HCT116 (cell line): ENCODE results near the gene SLC22A23. TPM values are rescaled to one million over a fixed set of nuclear protein-coding genes. Genes with fewer than 3 reads are reported as not detected.

ENCODE experiments used
- ATAC-seq: fragments of 200-7000 bp; cut with Tn5 transposase; 2 replicates; pipeline ENCODE4 v1.9.1; 2020; ENCODE audit warnings: mild to moderate bottlenecking, moderate library complexity
- BruUV-seq: library from RNA; stranded (reverse); fragments of 400-500 nt; replicated peaks from 2 replicates; lab custom pipeline; 2021; lab: Mats Ljungman, UMichigan
- CTCF ChIA-PET: fragments of 300-600 bp; sonication (Branson Sonifier 250); formaldehyde crosslinking; loops from one replicate; lab custom pipeline; 2021; ENCODE audit warnings: antibody characterized with exemption; lab: Charles Lee
- POLR2A ChIA-PET: fragments of 300-600, 350-600 bp; sonication (Branson Sonifier 250); formaldehyde crosslinking; loops from one replicate; lab custom pipeline; 2021; ENCODE audit warnings: antibody characterized with exemption; lab: Charles Lee
- RAD21 ChIA-PET, 2 experiments: fragments of 300-600 bp; sonication (Branson Sonifier 250); formaldehyde crosslinking; loops; one replicate each; lab custom pipeline; 2023; ENCODE audit warnings: low total read pairs in 2 of 2; ENCODE audit not compliant: uncharacterized antibody in 2 of 2, unreplicated experiment in 2 of 2, low non-redundant PET in 1 of 2; lab: Charles Lee
- DNase-seq: peaks from one replicate; pipeline ENCODE4 v3.0.0-alpha.2; 2010; ENCODE audit warnings: low read depth, low spot score
- H2AFZ ChIP-seq: fragments of 200-600 bp; shearing (Covaris generic), sonication (generic); 2 replicates; pipeline ENCODE4 v1.6.1; 2017; ENCODE audit warnings: low read depth, mixed run types, mixed read lengths, antibody characterized with exemption, low read length; ENCODE audit not compliant: poor library complexity, severe bottlenecking
- H3K27ac ChIP-seq: 2 replicates; pipeline ENCODE4 v1.5.1; 2012; ENCODE audit warnings: low read depth, low read length
- H3K27me3 ChIP-seq: fragments of 200-600 bp; sonication (generic); 2 replicates; pipeline ENCODE4 v1.6.1; 2016; ENCODE audit warnings: mixed run types, low read length, mixed read lengths; ENCODE audit not compliant: insufficient read depth
- H3K36me3 ChIP-seq, 2 experiments: fragments of 200-500 bp in 1 of 2; fragments of 200-600 bp in 1 of 2; sonication (Bioruptor generic) in 1 of 2; sonication (generic) in 1 of 2; 2 replicates each; pipeline versions ENCODE4 v1.5.1 to v1.6.1; 2014 to 2016; ENCODE audit warnings: low read length in 2 of 2, inconsistent platforms in 1 of 2, mixed read lengths in 1 of 2, mixed run types in 1 of 2; ENCODE audit not compliant: insufficient read depth in 2 of 2, control insufficient read depth in 1 of 2
- H3K4me1 ChIP-seq, 2 experiments: fragments of 200-600 bp in 1 of 2; sonication (generic) in 1 of 2; 2 replicates each; pipeline versions ENCODE4 v1.5.1 to v1.6.1; 2012 to 2017; ENCODE audit warnings: low read length in 2 of 2, inconsistent platforms in 1 of 2, mild to moderate bottlenecking in 1 of 2, mixed read lengths in 1 of 2, mixed run types in 1 of 2, moderate library complexity in 1 of 2; ENCODE audit not compliant: insufficient read depth in 2 of 2, control insufficient read depth in 1 of 2
- H3K4me2 ChIP-seq: fragments of 200-600 bp; sonication (generic); 2 replicates; pipeline ENCODE4 v1.6.1; 2017; ENCODE audit warnings: mixed run types, low read length, mixed read lengths
- H3K4me3 ChIP-seq, 2 experiments: fragments of 200-600 bp in 1 of 2; sonication (generic) in 1 of 2; replicated peaks in 1 of 2; 2 replicates each; pipeline ENCODE4 v1.5.1; 2011 to 2016; ENCODE audit warnings: low read length in 2 of 2, control low read depth in 1 of 2, low read depth in 1 of 2, mild to moderate bottlenecking in 1 of 2, mixed read lengths in 1 of 2, mixed run types in 1 of 2
- H3K79me2 ChIP-seq: fragments of 200-600 bp; sonication (generic); 2 replicates; pipeline ENCODE4 v1.6.1; 2017; ENCODE audit warnings: mild to moderate bottlenecking, mixed run types, low read length, moderate library complexity, mixed read lengths; ENCODE audit not compliant: insufficient read depth
- H3K9ac ChIP-seq: fragments of 200-600 bp; sonication (generic); 2 replicates; pipeline ENCODE4 v1.6.1; 2016; ENCODE audit warnings: low read length, mixed read lengths
- H3K9me2 ChIP-seq: fragments of 200-600 bp; sonication (generic), shearing (Covaris generic); 2 replicates; pipeline ENCODE4 v1.6.1; 2017; ENCODE audit warnings: mixed run types, mild to moderate bottlenecking, moderate library complexity; ENCODE audit not compliant: insufficient read depth
- H3K9me3 ChIP-seq, 2 experiments: fragments of 200-500 bp in 1 of 2; fragments of 200-600 bp in 1 of 2; sonication (Bioruptor generic) in 1 of 2; sonication (generic) in 1 of 2; 2 replicates each; pipeline ENCODE4 v1.6.1; 2014 to 2017; ENCODE audit warnings: low read length in 2 of 2, mixed read lengths in 2 of 2, inconsistent platforms in 1 of 2, low read depth in 1 of 2, mild to moderate bottlenecking in 1 of 2, mixed run types in 1 of 2, moderate library complexity in 1 of 2; ENCODE audit not compliant: control insufficient read depth in 1 of 2, insufficient read depth in 1 of 2
- H4K20me1 ChIP-seq: fragments of 200-600 bp; sonication (generic), shearing (Covaris generic); 2 replicates; pipeline ENCODE4 v1.6.1; 2017; ENCODE audit warnings: mixed run types, mild to moderate bottlenecking, moderate library complexity; ENCODE audit not compliant: insufficient read depth
- CBX3 ChIP-seq: IDR thresholded peaks from 2 replicates; pipeline ENCODE4 v1.6.1; 2012; ENCODE audit warnings: low read depth
- CEBPB ChIP-seq: IDR thresholded peaks from 2 replicates; pipeline ENCODE4 v1.6.1; 2012; ENCODE audit warnings: low read depth
- EGR1 ChIP-seq: IDR thresholded peaks from 2 replicates; pipeline ENCODE4 v1.6.1; 2012; ENCODE audit warnings: low read depth
- ELF1 ChIP-seq: IDR thresholded peaks from 2 replicates; pipeline ENCODE4 v1.6.1; 2012; ENCODE audit warnings: low read depth, borderline replicate concordance
- EZH2 ChIP-seq: fragments of 200-600 bp; sonication (generic); IDR thresholded peaks from 2 replicates; pipeline ENCODE4 v1.6.1; 2017; ENCODE audit warnings: antibody characterized with exemption, mixed run types
- FOSL1 ChIP-seq: IDR thresholded peaks from 2 replicates; pipeline ENCODE4 v1.6.1; 2012; ENCODE audit warnings: low read depth
- JUND ChIP-seq: IDR thresholded peaks from 2 replicates; pipeline ENCODE4 v1.6.1; 2012
- POLR2A ChIP-seq: IDR thresholded peaks from 2 replicates; pipeline ENCODE4 v1.7.0; 2011; ENCODE audit warnings: borderline replicate concordance; ENCODE audit not compliant: insufficient read depth, insufficient read length; ENCODE audit errors: extremely low read depth
- POLR2AphosphoS5 ChIP-seq: IDR thresholded peaks from 2 replicates; pipeline ENCODE4 v1.6.1; 2011; ENCODE audit warnings: mild to moderate bottlenecking, low read depth, low read length, moderate library complexity
- RAD21 ChIP-seq: IDR thresholded peaks from 2 replicates; pipeline ENCODE4 v1.6.1; 2012; ENCODE audit warnings: low read depth, mild to moderate bottlenecking
- SIN3A ChIP-seq: IDR thresholded peaks from 2 replicates; pipeline ENCODE4 v1.6.1; 2012; ENCODE audit warnings: low read depth
- SP1 ChIP-seq: IDR thresholded peaks from 2 replicates; pipeline ENCODE4 v1.6.1; 2012; ENCODE audit warnings: low read depth
- SRF ChIP-seq: IDR thresholded peaks from 2 replicates; pipeline ENCODE4 v1.6.1; 2012; ENCODE audit warnings: low read depth
- YY1 ChIP-seq: IDR thresholded peaks from 2 replicates; pipeline ENCODE4 v1.6.1; 2011; ENCODE audit warnings: low read length, low read depth, moderate library complexity, mild to moderate bottlenecking; ENCODE audit not compliant: insufficient replicate concordance; ENCODE audit errors: extremely low read depth
- ZFX ChIP-seq: fragments of 450-650 bp; IDR thresholded peaks from 2 replicates; pipeline ENCODE4 v1.6.1; 2017
- ZNF274 ChIP-seq: fragments of 200-500 bp; sonication (Bioruptor generic); IDR thresholded peaks from 2 replicates; pipeline ENCODE4 v1.6.1; 2014; ENCODE audit warnings: mild to moderate bottlenecking, low read depth, low read length, inconsistent platforms
- intact Hi-C: fragments of 100-400 bp; cut with micrococcal nuclease; formaldehyde crosslinking; loops from 2 replicates; pipeline ENCODE4 v1.10.0; 2022
- total RNA-seq: library from RNA; stranded (reverse); gene quantifications from one replicate; pipeline ENCODE4 v1.2.1, GENCODE V29; 2021; ENCODE audit not compliant: unreplicated experiment
- TF ChIP-seq, protein P1 (sequence below): IDR thresholded peaks from 2 replicates; pipeline ENCODE4 v1.6.1; 2012
- TF ChIP-seq, protein P2 (sequence below): IDR thresholded peaks from 2 replicates; pipeline ENCODE4 v1.6.1; 2011; ENCODE audit warnings: mild to moderate bottlenecking, low read length, moderate library complexity; ENCODE audit not compliant: insufficient replicate concordance; ENCODE audit errors: extremely low read depth
- TF ChIP-seq, protein P3 (sequence below): IDR thresholded peaks from 2 replicates; pipeline ENCODE4 v1.6.1; 2012
- TF ChIP-seq, protein P4 (sequence below), 3 experiments: fragments of 200-600 bp in 1 of 3; sonication (generic) in 1 of 3; IDR thresholded peaks in 2 of 3; conservative IDR thresholded peaks in 1 of 3; 2 replicates each; pipeline ENCODE4 v1.5.1; 2012 to 2017; ENCODE audit warnings: low read depth in 2 of 3, low read length in 2 of 3, antibody characterized with exemption in 1 of 3, borderline replicate concordance in 1 of 3, control low read depth in 1 of 3, mild to moderate bottlenecking in 1 of 3, mixed read lengths in 1 of 3, mixed run types in 1 of 3, moderate library complexity in 1 of 3; ENCODE audit not compliant: insufficient read depth in 1 of 3

Gene SLC22A23
- total RNA-seq, 1 experiment from 2014 or later = 11.5 TPM

DNA sequence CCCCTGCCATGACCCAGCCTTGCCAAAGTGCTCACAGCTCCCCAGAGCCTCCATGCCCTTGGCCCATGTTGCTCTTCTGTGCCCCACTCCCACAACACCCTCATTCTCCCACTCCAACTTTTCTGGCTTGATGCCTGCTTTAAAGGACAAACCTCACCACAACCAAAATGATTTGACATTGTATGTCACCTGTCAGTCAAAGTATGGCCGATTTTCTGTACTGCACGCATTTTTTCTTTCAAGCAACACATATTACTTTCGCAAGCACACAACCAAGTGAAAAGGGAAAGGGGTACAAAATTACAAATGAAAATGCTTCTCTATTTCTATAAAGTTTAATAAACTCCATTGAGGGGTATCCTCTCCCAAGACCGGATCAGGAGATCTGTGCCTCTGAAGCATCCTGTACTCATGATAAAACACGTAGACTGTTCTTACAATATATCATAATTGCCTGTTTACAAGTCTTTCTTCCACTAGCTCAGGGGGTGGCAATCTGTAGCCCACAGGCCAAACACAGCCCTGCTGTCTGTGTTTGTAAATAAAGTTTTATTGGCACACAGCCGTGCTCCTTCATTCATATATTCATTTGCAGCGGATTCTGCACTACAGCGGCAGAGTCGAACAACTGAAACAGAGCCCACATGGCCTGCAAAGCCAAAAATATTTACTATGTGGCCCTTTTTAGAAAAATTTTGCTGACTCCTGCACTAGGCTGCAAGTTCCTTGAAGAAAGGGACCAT, 32.5 kb downstream of the SLC22A23 start:
- H3K4me2 ChIP-seq = no peak overlapping the region
- H3K79me2 ChIP-seq = no peaks in the 10 kb centered on the region; the same call in 1 of the 2 replicates
- H3K4me3 ChIP-seq = no peak overlapping the region
- H3K9me2 ChIP-seq = no peaks in the 10 kb centered on the region
- no peaks in the 10 kb centered on the region for H3K36me3 ChIP-seq
- peaks cover 0 to 9% of the 10 kb centered on the region in 2 experiments; a peak in 2 of 4 replicates for H3K4me1 ChIP-seq
- BruUV-seq = no TSS peak
- ChIA-PET RAD21 (no interaction called here), POLR2A (no interaction called here), CTCF (no interaction called here)
- H3K9ac ChIP-seq = no peak overlapping the region
- no peaks in the 10 kb centered on the region for H3K9me3 ChIP-seq
- no peak overlapping the region for H3K27ac ChIP-seq
- TF ChIP-seq SIN3A = no peak
- no peak for TF ChIP-seq JUND
- TF ChIP-seq ZFX = no peak
- TF ChIP-seq CEBPB = no peak
- TF ChIP-seq, protein P1, sequence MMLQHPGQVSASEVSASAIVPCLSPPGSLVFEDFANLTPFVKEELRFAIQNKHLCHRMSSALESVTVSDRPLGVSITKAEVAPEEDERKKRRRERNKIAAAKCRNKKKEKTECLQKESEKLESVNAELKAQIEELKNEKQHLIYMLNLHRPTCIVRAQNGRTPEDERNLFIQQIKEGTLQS = no peak
- TF ChIP-seq EZH2 = no peak
- no peak for TF ChIP-seq RAD21
- no peak for TF ChIP-seq POLR2A
- TF ChIP-seq, protein P2, sequence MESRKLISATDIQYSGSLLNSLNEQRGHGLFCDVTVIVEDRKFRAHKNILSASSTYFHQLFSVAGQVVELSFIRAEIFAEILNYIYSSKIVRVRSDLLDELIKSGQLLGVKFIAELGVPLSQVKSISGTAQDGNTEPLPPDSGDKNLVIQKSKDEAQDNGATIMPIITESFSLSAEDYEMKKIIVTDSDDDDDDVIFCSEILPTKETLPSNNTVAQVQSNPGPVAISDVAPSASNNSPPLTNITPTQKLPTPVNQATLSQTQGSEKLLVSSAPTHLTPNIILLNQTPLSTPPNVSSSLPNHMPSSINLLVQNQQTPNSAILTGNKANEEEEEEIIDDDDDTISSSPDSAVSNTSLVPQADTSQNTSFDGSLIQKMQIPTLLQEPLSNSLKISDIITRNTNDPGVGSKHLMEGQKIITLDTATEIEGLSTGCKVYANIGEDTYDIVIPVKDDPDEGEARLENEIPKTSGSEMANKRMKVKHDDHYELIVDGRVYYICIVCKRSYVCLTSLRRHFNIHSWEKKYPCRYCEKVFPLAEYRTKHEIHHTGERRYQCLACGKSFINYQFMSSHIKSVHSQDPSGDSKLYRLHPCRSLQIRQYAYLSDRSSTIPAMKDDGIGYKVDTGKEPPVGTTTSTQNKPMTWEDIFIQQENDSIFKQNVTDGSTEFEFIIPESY = no peak
- TF ChIP-seq ZNF274 = no peak
- no peak for TF ChIP-seq SP1
- no peak for TF ChIP-seq FOSL1
- no peak for TF ChIP-seq CBX3
- TF ChIP-seq ELF1 = no peak
- TF ChIP-seq, protein P3, sequence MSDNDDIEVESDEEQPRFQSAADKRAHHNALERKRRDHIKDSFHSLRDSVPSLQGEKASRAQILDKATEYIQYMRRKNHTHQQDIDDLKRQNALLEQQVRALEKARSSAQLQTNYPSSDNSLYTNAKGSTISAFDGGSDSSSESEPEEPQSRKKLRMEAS = no peak
- no peak for TF ChIP-seq POLR2AphosphoS5
- TF ChIP-seq YY1 = no peak
- TF ChIP-seq EGR1 = no peak
- no peak for TF ChIP-seq SRF
- TF ChIP-seq, protein P4, sequence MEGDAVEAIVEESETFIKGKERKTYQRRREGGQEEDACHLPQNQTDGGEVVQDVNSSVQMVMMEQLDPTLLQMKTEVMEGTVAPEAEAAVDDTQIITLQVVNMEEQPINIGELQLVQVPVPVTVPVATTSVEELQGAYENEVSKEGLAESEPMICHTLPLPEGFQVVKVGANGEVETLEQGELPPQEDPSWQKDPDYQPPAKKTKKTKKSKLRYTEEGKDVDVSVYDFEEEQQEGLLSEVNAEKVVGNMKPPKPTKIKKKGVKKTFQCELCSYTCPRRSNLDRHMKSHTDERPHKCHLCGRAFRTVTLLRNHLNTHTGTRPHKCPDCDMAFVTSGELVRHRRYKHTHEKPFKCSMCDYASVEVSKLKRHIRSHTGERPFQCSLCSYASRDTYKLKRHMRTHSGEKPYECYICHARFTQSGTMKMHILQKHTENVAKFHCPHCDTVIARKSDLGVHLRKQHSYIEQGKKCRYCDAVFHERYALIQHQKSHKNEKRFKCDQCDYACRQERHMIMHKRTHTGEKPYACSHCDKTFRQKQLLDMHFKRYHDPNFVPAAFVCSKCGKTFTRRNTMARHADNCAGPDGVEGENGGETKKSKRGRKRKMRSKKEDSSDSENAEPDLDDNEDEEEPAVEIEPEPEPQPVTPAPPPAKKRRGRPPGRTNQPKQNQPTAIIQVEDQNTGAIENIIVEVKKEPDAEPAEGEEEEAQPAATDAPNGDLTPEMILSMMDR (IDR thresholded peaks at IDR 0.05 in 2 of 3, conservative IDR thresholded peaks at IDR 0.05 in 1 of 3; ENCODE audit: borderline replicate concordance in 1 of 3, insufficient read depth in 1 of 3, low read depth in 2 of 3, low read length in 2 of 3) = no peak
- ATAC-seq (no peak), DNase-seq (no peak)
- intact Hi-C loops = no loop called here
- no peak overlapping the region for H2AFZ ChIP-seq
- no peaks in the 10 kb centered on the region for H4K20me1 ChIP-seq
- no peaks in the 10 kb centered on the region for H3K27me3 ChIP-seq
